NCI-H2081 (cell line): Measurements from ENCODE around the gene SLF2.

Experiments
- DNase-seq, 2 experiments: peaks; one replicate each; lab custom pipeline; 2025; lab: John Stamatoyannopoulos, UW

Gene SLF2

GRCh38 chr10:100981178-100981772 lies 68.5 kb downstream of the SLF2 start:
- DNase-seq: no peak

GRCh38 chr10:100982916-100983830 lies 70.4 kb downstream of the SLF2 start:
- DNase-seq: no peak

DNA sequence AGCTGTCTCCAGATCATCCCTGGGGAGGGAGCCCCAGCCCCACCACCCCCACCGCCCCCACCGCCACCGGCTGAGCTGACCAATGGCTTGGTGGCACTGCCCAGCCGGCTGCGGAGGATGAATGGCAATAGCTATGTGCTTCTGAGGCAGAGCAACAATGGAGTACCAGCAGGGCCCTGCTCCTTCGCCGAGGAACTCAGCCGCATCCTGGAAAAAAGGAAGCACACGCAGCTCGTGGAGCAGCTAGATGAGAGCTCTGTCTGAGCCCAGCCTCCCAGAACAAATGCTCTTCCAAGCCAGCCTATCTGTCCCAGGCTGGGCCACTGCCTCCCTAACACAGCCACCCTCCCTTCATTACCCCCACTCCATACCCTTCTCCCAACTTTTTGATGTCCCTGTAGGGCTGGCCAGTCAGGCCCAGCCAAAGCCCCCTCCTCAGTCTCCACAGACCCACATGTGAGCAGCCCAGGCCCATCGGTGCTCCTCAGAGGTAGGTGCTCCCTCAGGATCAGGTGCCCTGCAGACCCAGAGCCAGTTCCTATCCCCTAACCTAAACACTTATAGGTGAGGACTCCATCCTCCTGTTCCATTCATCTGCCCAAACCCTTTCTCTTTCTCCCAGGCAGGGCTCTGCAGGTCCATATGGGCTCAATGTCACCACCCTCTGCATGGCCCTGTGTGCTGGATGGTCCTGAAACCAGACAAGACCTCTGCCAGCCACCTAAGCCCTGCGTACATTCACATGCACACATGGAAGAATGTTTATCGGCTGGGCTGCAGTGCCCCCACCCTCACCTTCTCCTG lies 71.3 kb downstream of the SLF2 start:
- DNase-seq: no peak

GRCh38 chr10:100984672-100985177 lies 72.0 kb downstream of the SLF2 start:
- no peak for DNase-seq

DNA sequence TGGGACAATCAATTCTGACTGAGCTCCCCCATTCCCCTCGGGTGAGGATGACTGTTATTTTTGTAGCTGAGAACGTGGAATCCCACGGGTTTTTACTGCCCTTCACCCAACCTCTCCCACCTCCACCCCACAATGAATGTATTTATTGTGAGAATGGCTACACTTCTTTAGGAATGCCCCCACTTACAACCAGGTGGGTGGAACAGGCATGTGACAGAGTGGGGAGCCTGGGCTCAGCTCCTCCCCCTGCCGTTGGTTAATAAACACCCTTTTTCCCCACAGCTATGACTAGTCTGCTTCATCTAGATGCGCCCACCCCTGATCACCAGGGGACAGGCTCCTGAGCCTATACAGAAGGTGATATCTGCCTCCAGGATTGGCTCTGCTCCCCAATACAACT lies 72.6 kb downstream of the SLF2 start:
- no peak for DNase-seq

DNA sequence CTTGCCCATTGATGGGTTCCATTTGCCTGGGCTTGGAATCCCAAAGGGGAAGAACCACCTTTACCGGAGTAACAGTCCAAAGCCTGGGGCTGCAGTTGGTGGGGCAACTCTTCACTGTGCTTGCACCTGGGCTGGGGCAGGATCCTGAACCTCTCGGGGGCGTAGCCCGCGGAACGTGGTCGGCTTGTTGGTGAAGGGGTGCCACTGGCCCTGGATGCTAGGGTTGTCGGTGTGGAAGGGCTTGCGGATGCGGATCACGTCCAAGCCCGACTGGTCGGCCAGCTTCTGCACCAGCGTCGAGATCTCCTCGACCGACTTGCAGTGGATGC lies 73.8 kb downstream of the SLF2 start:
- DNase-seq: no peak

GRCh38 chr10:100986952-100987684 lies 74.4 kb downstream of the SLF2 start, which contains the start of the genes MRPL43 and TWNK:
TSS of gene MRPL43 (minus strand) at chr10:100987497. CDS start at chr10:100987443, 54 bp downstream.
TSS of gene TWNK (plus strand) at chr10:100987543. CDS start at chr10:100988211, 668 bp downstream.
- peak; percentile 54 to 67 for DNase-seq

DNA sequence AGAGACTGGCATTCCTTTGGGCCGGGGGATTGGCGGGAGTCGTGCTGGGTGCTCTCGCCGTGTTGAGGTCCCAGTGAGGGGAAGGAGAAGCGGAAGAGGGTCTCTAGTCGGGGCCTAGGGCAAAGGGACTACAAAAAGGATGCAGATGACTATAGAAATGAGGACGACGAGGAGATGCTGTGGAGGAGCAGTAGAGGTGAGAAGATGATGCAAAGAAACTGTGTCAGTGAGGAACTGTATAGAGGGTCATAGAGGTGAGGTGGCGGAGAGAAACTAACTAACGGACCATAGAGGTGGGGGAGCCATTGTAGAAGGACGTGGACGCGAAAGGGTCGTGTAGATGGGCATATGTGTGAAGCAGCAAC lies 74.9 kb downstream of the SLF2 start:
- DNase-seq: no peak

GRCh38 chr10:100988166-100988565 lies 75.4 kb downstream of the SLF2 start:
- DNase-seq: no peak

GRCh38 chr10:100989088-100989487 lies 76.3 kb downstream of the SLF2 start:
- DNase-seq: no peak

DNA sequence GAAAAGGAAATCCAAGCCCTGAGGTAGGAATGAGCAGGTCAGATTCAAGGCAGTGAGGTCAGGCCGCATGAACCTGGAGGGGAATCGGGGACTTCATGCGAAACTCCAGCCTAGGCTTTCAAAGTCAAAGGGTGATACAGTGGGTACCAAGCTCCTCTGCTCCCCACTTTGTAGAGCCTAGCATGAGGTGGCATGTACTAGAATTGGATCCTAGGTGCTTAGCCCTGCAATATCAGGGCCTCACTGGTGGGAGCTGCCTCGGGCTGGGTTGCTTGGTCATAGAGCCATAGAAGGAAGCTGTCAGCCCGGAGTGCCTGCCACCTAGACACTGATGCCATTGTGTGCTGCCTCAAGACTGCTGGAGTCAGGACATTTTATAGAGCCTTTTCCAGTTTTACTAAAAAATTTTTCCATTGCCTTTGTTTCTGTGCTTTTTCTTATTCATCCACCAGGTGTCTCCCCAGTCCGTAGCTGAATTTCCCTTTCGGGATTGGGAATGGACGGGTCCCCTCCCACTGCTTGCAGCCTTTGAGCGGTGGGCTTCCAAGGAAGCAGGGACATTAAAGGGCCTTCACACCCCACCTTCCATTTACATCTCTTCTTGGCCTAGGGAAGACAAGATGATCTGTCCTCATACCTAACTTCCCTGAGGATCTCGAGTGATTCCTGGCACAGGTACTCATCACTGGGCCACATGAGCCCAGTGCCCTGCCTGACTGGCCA lies 81.4 kb downstream of the SLF2 start:
- DNase-seq: no peak

DNA sequence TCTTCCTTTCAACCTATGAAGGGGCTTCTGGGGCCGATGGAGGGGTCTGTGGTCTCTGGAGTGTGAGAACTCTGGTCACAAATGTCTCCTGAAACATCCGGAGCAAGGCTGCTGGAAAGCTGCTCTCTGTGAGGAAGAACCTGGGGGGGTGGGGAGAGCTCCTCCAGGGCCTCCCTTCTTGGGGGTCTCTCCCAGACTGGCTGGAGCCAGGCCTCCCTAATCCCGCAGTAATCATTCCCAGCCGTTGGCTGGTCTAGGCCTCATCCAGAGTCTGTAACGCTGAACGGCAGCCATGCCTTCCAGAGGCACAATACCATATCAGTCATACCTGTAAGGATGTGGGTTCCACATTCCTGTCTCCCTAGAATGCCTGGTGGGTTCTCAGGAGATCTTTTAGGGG lies 82.4 kb downstream of the SLF2 start:
- no peak for DNase-seq

GRCh38 chr10:100996678-100997359 lies 84.1 kb downstream of the SLF2 start:
- peak; percentile 16 to 17 for DNase-seq

DNA sequence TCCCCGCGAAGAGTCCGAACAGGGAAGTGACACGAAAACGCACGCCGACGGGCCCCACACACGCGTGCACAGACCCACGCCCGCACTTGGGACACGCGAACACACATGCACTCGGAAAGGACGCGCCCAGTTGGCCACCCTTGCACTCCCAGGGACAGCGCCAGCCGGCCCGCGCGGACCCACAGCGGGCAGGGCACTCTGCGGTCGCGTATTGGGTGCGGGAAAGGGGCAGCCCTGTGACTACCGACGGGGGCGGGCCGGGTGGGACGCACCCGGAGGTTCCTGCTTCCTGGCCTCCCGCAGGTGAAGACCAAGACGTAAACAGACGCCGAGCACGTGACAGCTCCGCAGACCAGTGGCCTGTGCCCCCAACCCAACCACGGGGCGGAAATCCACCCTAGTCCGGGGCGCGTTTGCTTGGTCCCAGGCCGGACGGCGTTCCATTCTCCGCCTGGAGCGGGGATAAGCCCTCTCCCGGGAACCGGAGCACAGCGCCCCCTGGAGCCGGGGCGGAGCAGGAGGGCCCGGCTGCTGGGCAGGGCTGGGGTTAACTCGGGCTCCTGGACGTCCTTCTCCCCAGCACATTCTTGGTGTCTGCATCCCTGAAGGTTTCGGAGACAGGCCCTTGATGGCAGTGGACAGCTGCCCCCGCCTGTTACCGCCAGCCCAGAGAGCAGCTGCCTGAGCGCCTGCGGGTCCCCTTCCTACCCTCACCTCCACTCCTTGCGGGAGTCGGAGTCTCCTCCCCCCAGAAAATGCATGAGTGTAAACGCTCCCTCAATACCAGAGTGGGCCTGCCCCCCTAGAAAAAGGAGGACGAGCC lies 84.8 kb downstream of the SLF2 start:
- DNase-seq: peak; percentile 28 to 61

- DNase-seq: peak; percentile 86 to 87
These were observed 85.6 kb downstream of the SLF2 start for GRCh38 chr10:100998183-100998990.

DNA sequence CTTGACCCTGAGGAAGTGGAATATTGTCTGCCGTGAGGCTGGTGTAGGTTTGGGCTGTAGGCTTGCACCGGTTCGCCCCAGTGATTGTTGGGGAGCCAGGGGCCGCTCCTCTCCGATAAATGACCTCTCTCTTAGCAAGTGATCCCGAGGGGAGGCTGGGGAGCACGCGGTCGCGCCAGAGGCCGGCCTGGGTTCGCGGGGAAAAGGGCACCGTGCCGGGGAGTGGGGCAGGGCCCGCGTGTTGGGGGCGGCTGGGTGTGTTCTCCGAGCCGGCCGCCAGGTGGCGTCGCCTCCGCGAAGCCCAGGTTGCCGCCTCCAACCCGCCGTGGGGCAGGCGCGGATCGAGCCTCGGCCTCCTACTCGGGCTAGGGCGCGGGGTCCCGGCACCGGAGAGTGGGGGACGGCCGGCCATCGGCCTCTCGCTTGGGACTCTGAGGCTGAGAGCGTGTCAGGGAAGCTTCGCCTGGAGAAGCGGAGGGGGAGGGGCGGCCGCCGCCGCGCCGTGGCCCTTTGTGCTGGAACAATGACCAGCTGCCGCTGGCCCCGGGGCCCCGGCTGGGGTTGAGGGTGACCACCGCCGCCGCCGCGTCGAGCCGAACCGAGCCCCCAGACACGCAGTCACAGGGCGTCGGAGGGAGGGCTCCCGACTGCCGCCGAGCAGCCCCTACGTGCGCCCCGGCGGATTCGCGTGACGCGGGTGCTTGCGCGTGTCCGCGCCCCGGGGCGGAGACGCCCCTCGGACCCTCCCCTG lies 86.4 kb downstream of the SLF2 start:
- peak; percentile 43 to 56 for DNase-seq

GRCh38 chr10:100999742-101000126 lies 87.0 kb downstream of the SLF2 start, which contains the start of gene LZTS2:
TSS of gene LZTS2 (plus strand) at chr10:100999808. CDS start at chr10:101002539, 2,731 bp downstream.
- DNase-seq: no peak
